Renal cortical epithelial cell (primary cell): ENCODE measurements around the gene SERPINC1. TPM values are rescaled to one million over a fixed set of nuclear protein-coding genes. Genes with fewer than 3 reads are reported as not detected.
"Not testable (repeated sequence)": the region's sequence is repeated elsewhere in the genome, so short reads cannot be mapped to it uniquely, and the experiment has no call there.

Experiments
- DNase-seq: peaks from one replicate; pipeline ENCODE4 v3.0.0-alpha.2; 2011; ENCODE audit warnings: low read depth
- total RNA-seq: library from RNA; depleted of rRNA; stranded (reverse); fragments of >200 nt; gene quantifications from 2 replicates; pipeline ENCODE4 v1.2.3, GENCODE V29; 2014

The SERPINC1 gene
- total RNA-seq, 1 donor from 2014 or later, result 0.35 TPM

GRCh38 chr1:173863224-173864161, 53.6 kb downstream of the SERPINC1 start:
- DNase-seq, result no peak

GRCh38 chr1:173862769-173863223, 54.3 kb downstream of the SERPINC1 start:
- DNase-seq, result no peak

- DNase-seq, result not testable (repeated sequence)
These were observed 54.9 kb downstream of the SERPINC1 start for GRCh38 chr1:173862146-173862768.

- DNase-seq, result no peak
These were observed 55.4 kb downstream of the SERPINC1 start for GRCh38 chr1:173861731-173862145.

- DNase-seq, result no peak
These were observed 57.1 kb downstream of the SERPINC1 start for GRCh38 chr1:173860065-173860464.

- not testable (repeated sequence) for DNase-seq
These were observed 57.6 kb downstream of the SERPINC1 start for GRCh38 chr1:173859547-173859946.

GRCh38 chr1:173857363-173857917, 59.7 kb downstream of the SERPINC1 start:
- DNase-seq, result no peak

GRCh38 chr1:173856903-173857302, 60.2 kb downstream of the SERPINC1 start:
- DNase-seq, result no peak

GRCh38 chr1:173856014-173856413, 61.1 kb downstream of the SERPINC1 start:
- DNase-seq, result no peak

Other genes starting within 250 kb of the SERPINC1 start
- gene ANKRD45, start 247.5 kb downstream of the SERPINC1 start, total RNA-seq, result 1.4 and 17.4 TPM in 2 replicates
- gene KLHL20, start 202.3 kb downstream of the SERPINC1 start, total RNA-seq, result 27.4 and 32.1 TPM in 2 replicates
- 27.4 and 33.0 TPM in 2 replicates for gene DARS2, start 92.7 kb downstream of the SERPINC1 start, total RNA-seq
- 9.4 and 14.6 TPM in 2 replicates for gene CENPL, start 92.4 kb downstream of the SERPINC1 start, total RNA-seq
- 249 and 435 TPM in 2 replicates for gene GAS5, start 49.3 kb downstream of the SERPINC1 start, total RNA-seq
- 4.9 and 14.5 TPM in 2 replicates for gene ZBTB37, start 48.9 kb downstream of the SERPINC1 start, total RNA-seq
- 33.0 and 56.4 TPM in 2 replicates for gene RC3H1, start 105.0 kb upstream of the SERPINC1 start, total RNA-seq
- 63.7 and 79.2 TPM in 2 replicates for gene RABGAP1L, start 242.2 kb upstream of the SERPINC1 start, total RNA-seq